GM19468 (cell line): Measurements from ENCODE around the gene RAPGEF5.

Experiments
- ATAC-seq: cut with Tn5 transposase; IDR thresholded peaks from one replicate; pipeline ENCODE4 v1.9.1; 2021; ENCODE audit warnings: mild to moderate bottlenecking, moderate library complexity, moderate number of reproducible peaks; ENCODE audit not compliant: unreplicated experiment; ENCODE audit errors: extremely low read depth

RAPGEF5 gene

GRCh38 chr7:22235134-22235533, 121.8 kb downstream of the RAPGEF5 start:
- no peak for ATAC-seq

DNA sequence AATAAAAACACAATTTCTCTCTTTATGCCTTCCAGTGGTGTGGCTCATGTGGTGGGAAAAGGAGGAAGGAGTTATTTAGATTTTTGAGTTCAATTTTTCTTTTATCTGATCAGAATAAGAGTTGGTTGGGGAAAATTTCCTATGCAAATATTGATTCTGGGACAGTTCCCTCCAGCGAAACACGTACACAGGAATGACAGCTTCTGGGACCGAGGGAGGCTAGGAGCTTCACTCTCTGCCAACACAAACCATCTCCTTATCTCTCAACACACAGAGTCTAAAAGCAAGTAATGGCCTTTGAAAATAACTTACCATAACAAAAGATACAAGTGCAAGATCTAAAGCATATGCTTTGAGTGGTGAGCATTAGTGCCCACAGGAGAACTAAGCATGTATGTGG, 122.7 kb downstream of the RAPGEF5 start:
- no peak for ATAC-seq

GRCh38 chr7:22231806-22232205, 125.1 kb downstream of the RAPGEF5 start:
- no peak for ATAC-seq

DNA sequence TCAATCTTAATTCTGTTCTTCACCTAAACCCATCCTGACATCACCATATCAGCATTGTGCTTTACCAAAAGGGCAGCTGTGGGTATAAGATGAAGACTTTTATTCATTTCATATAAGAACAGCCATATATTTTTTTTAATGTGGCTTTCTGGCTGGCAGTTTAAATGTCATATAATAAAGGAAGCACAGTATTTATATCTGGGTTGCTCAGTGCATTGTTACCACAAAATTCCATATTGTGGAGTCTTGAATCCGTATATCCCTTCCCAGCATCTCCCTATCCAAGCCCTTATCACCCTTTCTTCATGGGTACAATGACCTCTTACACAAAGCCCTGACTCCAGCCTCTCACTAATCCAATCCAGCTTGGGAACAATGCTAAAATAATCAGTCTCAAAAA, 125.8 kb downstream of the RAPGEF5 start:
- ATAC-seq, result no peak

DNA sequence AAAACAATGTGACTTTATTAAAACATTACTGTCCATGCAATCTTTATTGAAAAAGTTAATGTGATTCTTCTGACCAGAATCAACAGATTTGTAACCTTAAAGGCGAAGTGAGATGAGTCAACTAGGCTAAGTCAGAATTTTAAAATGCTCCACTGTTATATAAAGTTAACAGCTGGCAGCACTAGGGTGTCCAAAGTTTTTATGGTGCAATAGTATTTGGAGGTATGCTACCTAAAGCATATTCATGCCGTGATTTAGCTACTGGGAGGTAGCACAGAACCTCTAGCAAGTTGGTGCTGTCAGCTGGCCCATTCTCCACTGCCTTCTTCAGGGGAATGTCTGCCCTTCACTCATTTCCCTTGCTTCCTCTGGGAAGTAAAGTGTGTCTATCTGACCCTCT, 126.7 kb downstream of the RAPGEF5 start:
- ATAC-seq, result no peak

GRCh38 chr7:22229148-22229547, 127.8 kb downstream of the RAPGEF5 start:
- ATAC-seq, result no peak

- no peak for ATAC-seq
Measured at GRCh38 chr7:22223807-22224206, 133.1 kb downstream of the RAPGEF5 start.

GRCh38 chr7:22220941-22221340, 136.0 kb downstream of the RAPGEF5 start:
- no peak for ATAC-seq

GRCh38 chr7:22219739-22220493, 137.0 kb downstream of the RAPGEF5 start:
- no peak for ATAC-seq

- no peak for ATAC-seq
Measured at GRCh38 chr7:22219036-22219435, 137.9 kb downstream of the RAPGEF5 start.

DNA sequence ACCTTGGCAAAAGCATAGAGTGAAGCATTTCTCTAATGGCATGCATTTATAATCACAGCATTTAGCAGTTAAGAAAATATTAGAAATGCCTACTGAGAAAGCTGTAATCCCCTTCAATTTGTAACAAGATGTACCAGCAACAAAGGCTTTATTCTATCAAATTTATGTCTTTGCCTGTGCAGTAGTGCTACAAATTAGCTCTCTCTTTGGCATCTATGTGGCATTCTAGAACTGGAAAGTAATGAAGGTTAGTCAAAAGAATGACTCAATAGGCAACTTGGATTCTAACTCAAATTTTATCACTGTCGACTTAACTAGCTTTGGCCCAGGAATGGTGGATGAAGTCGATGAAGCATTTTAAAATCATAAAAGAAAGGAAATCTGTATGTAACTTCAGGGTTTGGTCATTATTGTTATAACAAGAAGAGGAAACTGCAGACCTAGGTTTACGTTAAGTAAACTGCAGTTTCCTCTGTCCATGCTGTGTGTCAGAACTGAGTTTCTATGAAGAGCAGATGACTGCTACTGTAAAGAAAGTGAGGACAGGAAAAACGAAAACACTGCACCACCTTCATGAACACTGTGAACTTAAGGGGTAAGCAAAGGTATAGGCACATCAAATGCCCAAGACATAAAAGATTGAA, 140.0 kb downstream of the RAPGEF5 start:
- ATAC-seq, result no peak

- ATAC-seq, result no peak
Measured at GRCh38 chr7:22216309-22216708, 140.6 kb downstream of the RAPGEF5 start.

GRCh38 chr7:22214000-22214399, 143.0 kb downstream of the RAPGEF5 start:
- ATAC-seq, result no peak

DNA sequence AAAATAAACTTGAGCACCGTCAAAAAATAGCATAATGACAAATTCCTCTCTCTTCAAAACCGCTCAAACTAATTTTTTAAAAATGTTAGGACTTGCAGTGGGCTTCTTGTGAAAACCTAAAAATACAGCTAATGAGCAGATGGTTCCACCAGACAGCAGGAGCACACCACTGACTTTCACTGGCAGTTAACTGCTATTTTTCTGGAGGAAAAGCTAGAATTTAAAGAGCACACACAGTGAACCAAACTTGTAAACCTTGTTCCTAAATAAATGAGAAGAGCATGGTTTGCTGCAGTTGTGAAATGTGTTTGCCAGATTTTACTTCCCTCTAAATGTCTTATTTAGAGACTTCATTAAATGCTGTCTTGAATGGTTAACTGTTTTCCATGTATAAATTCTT, 143.9 kb downstream of the RAPGEF5 start:
- ATAC-seq, result no peak

GRCh38 chr7:22210967-22211366, 146.0 kb downstream of the RAPGEF5 start:
- no peak for ATAC-seq

DNA sequence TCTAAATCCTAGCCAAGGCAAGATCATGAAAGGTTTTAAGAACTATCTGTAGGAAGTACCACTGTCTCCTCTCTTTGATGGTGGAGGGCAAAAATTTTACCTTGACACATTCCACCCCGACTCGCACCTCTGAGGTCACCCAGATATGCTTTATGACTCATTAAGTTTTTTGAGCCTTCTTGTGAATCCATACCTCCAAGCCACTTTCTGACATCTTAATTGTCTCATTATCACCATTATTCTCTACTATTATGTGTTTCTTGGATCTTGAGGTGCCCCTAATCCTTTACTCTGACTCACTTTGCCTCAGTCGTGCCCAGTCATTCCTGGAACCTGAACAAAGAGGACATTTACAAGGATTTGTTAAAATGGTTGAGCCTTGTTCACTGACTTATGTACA, 146.6 kb downstream of the RAPGEF5 start:
- ATAC-seq, result no peak

- no peak for ATAC-seq
Measured at GRCh38 chr7:22208799-22209198, 148.2 kb downstream of the RAPGEF5 start.

DNA sequence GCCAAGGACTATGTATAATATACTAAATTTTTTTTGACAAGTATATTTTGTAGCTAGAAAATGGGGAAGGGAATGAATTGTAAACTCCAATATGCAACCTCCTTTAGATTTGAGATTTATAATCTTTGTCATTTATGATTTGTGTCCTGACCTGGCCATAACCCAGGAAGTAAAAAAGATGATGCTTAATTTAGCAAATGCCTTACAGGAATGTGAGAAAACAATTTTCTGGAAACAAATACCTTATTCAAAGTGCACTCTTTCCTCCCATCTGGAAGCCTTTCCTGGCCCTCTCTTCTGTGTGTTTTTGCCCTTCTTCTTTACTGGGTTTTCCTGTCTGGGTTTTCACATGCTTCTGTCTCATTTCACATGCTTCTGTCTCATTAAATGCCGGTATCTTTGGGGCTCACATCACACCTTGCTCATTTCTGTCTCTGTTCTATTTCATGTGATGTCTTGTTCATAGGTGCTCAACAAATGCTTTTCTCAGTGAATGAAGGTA, 149.2 kb downstream of the RAPGEF5 start:
- no peak for ATAC-seq

DNA sequence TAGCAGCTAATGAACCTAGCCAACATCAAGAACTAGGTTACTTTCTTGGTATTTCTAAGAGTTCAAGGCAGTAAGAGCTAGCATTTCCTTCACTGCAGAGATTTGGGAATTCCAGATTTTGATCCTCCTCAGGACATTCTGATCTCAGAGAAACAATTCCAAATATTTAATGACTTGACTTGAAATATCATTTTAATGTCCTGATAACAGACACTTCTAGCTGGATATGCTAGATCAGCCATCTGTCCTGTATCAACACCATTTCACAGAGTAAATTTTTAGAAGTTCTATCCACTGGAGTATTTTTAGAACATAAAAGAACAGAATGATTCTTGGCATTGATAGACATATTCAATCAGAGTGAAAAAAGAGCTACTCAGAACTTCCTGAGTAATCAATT, 151.3 kb downstream of the RAPGEF5 start:
- ATAC-seq, result no peak

DNA sequence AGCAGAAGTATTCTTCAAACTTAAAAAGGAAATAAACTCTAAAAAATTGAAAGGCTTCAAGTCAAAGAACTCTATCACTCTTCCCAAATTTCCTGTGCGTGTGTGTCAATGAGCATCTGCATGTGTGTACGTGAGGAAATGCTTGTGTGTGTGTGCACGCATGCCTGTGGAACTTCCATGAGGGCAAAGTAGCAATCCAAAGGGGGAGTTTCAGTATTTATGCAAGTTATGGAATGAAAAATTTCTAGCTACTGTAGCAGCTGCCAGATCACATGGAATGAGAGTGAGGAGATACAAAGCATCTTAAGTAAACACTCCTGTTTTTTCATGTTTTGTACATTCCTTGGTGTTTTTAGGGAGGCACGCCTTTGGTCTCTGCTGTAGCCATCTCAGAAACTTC, 152.6 kb downstream of the RAPGEF5 start:
- ATAC-seq, result no peak

- ATAC-seq, result no peak
Measured at GRCh38 chr7:22202141-22202540, 154.8 kb downstream of the RAPGEF5 start.
